Posterior vena cava (tissue), 2 donors: ENCODE measurements around the gene SOCS1. TPM values are rescaled to one million over a fixed set of nuclear protein-coding genes. Genes with fewer than 3 reads are reported as not detected.

Experiments
- DNase-seq: peaks from one replicate; pipeline ENCODE4 v3.0.0-alpha.2; 2020; ENCODE audit warnings: low spot score
- intact Hi-C, 2 donors: fragments of 100-400 bp; cut with DNase I; formaldehyde crosslinking; loops; one replicate each; pipeline versions ENCODE4 v1.14.1 to v1.14.2; 2022 to 2023
- total RNA-seq, 2 donors: library from RNA; stranded (reverse); fragmentation: NEBNext Ultra II Directional; extraction: Animal tissue kit (Norgen Biotek cat#: 25700); gene quantifications; one replicate each; pipeline ENCODE4 v1.2.1, GENCODE V29; 2021
- donor health status: DM: yes; HTN: yes; CAD: no.
- donor health status: DM: yes; HTN: yes; CAD: no.

The SOCS1 gene
- total RNA-seq, 2 donors from 2014 or later = 7.5 to 7.7 TPM

DNA sequence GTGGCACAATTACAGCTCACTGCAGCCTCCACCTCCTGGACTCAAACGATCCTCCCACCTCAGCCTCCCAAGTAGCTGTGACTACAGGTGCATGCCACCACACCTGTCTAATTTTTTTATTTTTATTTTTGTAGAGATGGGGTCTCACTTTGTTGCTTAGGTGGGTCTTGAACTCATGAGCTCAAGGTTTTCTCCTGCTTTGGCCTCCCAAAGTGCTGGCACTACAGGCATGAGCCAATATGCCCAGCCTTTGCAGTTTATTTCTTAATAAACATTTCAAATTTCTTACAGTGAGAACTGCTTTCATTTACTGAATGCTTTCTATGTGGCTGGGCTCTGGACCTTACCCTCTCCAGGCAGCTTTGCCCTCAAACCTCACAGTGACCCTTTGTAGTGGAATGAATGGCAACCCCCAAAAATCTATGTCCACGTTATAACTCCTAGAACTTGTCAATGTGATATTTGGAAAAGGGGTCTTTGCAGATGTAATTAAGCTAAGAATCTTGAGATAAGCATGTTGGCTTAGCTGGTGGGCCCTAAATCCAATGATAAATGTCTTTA, 14.7 kb upstream of the SOCS1 start:
- intact Hi-C loops = no loop called here
- DNase-seq = no peak

DNA sequence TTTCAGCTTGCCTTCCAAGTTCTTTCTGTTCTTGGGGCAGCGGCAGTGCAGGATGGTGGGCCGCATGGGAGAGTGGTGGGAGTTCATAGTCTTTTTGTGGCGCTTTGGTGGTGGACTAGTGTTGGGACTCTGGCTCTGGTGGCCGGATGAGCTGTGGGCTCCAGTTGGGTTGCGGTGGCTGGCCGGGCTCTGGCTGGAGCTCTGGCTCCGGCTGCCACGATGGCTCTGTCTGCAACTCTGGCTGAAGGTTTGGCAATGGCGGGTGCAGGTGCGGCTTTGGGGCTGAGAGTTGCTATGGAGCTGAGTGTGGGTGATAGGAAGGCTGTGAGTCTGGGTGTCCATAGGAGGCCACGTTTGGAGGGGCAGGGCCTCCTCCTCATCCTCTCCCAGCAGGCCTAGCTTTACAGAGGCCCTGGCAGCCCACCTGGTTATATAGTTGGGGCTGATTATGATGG, 12.9 kb upstream of the SOCS1 start, which contains the start of gene TNP2:
Gene TNP2 (minus strand): TSS at position 405 of the 455 bp plus-strand sequence. CDS start 63 bp downstream, at position 342.
- intact Hi-C loops = loop anchor here (2.0 to 10.0 kb wide), 2 partner anchors 22 to 76 kb away; partner anchors contain the start of gene RMI2 (in 1 of the 2)
- DNase-seq = no peak

DNA sequence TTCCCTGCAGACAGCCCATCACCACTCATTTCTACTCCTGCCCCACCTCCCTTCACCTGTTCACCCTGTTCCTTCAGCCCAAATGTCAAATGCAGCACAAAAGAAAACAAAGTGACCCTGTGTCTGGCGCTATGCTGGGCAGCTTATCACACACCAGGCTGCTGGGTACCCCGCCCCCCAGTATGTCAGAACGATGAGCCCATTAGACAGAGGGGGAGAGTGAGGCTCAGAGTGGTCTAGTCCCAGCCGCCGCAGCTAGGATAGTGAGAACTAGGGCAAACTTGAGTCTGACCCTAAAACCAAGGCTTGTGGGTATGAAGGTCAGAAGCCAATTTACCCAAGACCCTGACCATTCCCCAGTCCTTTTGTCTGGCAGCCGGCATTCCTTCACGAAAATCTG, 9.1 kb upstream of the SOCS1 start:
- intact Hi-C loops = loop anchor here in 1 of 2 donors (10.0 kb wide), 1 partner anchor 80 kb away; the partner anchor contains the start of gene RMI2
- DNase-seq = no peak

DNA sequence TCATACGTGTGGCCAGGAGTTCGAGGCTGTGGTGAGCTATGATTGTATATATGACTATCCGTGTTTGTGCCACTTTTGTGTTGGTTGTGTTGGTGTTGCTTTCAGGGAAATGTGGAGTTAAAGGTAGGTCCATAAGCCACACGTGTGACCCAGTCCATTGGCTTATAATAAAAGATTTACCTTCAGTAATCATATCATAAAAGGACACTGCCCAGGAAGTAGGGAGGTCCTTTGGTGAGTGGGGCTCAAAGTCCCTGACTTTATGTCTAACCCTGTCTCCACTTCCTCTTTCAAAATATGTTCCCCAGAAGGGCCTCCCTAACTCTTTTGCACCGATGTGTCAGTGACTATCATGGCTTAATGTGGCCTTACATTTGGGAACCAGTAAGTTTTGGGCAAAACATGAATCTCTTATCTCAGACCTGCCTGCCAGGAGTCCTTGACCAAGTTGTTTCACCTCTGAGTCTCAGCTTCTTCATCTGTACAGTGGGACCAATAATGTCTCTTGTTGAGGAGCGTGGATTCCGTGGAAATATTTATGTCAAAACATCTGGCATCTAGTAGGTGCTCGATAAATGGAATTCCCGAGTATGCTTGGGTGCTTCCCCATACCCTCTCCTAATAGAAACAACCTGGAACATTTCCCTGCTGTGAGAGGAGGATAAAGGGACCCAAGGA, 8.3 kb upstream of the SOCS1 start:
- intact Hi-C loops = loop anchor here (5.0 to 10.0 kb wide), 2 partner anchors 63 to 81 kb away; partner anchors contain the start of gene RMI2 (in 1 of the 2)
- DNase-seq = no peak

DNA sequence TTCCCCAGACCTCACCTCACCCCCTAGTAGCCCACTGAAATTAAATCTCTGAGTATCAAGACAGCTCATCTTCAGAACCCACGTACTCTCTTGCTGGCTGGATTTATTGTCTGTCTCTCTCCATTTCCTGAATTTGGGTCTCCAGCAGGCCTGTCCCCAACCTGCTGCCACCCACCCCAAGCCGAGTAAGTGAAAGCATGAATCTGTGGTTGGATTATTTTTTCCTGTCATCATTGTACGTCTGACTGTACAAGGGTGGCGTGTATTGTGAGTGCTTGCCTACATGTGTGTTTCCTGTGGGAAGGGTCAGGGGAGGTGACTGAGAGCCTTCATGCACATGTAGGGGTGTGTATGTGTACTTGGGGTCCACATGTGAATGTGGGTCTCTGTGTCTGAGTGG, 7.7 kb upstream of the SOCS1 start:
- intact Hi-C loops = loop anchor here (5.0 to 10.0 kb wide), 2 partner anchors 64 to 81 kb away; partner anchors contain the start of gene RMI2 (in 1 of the 2)
- DNase-seq = no peak

DNA sequence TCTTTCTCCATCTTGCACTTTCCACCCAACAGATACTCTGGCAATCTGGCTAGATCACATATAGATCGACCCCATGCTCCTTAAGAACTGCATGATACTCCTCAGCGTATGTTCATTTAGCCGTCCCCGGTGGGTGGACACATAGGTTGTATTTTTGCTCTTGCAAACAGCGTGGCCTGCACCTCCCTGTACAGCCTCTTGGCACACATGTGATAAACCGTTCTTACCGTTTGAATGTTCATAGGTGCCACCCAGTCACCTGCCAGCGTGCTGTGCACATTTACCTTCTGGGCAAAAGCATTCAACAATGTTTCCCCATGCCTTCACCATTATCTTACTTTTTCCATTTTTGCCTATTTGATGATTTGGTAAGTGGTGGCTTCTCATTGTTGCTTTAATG, 6.9 kb upstream of the SOCS1 start:
- intact Hi-C loops = loop anchor here (5.0 to 10.0 kb wide), 2 partner anchors 64 to 82 kb away; partner anchors contain the start of gene RMI2 (in 1 of the 2)
- DNase-seq = no peak

DNA sequence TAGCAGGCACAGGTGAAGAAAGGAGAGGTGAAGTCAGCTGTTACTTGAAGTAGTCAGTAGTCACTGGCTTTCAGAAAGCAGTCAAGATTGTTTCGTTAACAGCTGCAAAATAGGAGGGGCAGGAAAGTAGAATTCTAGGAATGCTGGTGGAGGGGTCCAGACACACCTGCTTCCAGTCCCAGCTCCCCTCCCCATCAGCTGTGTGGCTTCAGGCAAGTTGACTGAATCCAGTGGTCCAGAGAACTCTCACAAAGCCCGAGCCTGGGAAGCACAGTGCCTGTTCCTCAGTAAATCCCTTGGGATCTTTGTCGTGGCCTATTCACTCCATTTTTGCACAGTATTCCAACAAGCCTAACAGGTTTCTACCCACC, 4.6 kb upstream of the SOCS1 start:
- no peak for DNase-seq
- intact Hi-C loops = loop anchor here (5.0 to 10.0 kb wide), 2 partner anchors 67 to 84 kb away; partner anchors contain the start of gene RMI2 (in 1 of the 2)

DNA sequence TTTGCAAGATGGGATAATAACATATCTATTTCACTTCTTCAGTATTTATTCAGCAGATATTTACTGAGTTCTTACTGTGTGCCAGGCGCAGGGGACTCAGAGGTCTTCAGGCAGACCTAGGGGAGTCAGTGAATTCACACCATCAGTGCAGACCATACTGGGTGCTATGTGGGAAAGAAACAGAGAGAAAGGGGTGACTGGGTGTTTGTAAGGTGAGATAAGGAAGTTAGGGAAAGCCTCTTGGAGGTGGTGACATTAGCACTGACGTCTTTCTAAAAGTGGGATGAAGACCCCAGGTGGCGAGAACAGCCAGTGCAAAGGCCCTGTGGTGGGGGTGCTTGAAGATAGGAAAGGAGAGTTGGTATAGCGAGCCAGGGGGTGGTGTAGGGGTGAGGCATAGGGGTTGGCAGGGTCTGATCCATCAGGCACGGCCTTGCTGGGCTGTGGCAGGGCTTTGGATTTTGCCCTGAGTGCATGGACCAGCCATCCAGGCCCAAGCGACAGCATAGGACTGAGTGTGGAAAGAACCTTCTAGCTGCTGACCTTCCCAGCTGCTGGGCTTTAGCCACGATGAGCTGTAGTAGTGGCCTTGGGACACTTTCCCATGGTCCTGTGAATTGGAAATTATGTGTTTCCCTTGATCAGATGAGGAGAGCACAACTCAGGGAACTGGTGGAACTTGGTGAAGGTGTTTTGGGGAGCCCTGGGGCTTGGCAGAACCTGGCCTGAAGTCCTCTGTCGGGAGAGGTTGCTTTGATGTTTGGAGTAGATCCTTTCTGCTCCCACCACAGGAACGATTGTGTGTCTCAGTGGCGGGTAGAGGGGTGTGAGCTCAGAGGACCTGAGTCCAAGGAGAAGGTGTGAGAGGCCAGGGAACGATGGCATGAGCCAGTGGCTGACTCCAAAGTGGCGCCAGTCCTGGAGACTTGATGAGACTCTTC, 3.9 kb upstream of the SOCS1 start:
- intact Hi-C loops = loop anchor here (5.0 to 10.0 kb wide), 4 partner anchors 67 to 155 kb away; partner anchors contain the start of gene RMI2 (in 1 of the 2)
- DNase-seq = no peak

DNA sequence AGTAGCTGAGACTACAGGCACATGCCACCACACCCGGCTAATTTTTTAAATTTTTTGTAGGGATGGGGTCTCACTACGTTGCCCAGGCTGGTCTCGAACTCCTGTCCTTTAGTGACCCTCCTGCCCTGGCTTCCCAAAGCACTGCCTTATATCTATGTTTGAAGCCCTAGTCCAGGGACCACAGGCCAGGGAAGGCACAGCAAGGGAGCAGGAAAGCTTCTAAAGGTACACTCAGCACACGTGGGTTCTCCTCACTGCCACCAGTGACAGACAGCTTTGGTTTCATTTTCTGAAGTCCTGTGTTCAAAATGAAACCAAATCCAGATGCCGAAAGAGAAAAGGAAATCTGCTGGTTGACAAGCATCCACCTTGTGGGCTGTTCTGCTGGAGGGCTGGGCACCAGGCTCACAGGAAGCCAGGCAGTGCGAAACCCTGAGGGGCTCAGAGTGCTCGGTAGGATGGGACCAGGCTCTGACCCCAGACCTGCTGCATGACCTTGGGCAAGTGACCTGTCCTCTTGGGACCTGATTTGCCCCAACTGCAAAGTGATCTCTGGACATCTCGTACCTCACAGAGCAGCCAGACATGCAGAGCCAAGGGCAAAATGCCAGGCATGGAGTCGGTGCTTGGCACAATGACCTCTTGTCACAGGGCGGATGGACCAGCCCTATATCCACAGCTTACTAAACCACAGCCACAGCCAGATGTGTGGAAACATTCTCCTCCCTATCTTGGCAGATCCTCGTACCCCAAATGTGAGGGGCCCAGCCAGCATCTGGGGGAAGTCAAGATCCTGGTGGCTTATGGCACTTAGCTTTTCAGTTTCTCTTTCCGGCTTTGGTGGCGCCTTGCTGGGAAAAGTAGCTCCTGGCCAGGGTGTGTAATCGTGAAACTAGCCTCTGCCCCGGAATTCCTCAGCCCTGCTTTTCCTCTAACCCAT, 2.8 kb upstream of the SOCS1 start:
- intact Hi-C loops = loop anchor here (10.0 kb wide), 2 partner anchors 144 to 154 kb away; no protein-coding TSS in a partner anchor
- no peak for DNase-seq

DNA sequence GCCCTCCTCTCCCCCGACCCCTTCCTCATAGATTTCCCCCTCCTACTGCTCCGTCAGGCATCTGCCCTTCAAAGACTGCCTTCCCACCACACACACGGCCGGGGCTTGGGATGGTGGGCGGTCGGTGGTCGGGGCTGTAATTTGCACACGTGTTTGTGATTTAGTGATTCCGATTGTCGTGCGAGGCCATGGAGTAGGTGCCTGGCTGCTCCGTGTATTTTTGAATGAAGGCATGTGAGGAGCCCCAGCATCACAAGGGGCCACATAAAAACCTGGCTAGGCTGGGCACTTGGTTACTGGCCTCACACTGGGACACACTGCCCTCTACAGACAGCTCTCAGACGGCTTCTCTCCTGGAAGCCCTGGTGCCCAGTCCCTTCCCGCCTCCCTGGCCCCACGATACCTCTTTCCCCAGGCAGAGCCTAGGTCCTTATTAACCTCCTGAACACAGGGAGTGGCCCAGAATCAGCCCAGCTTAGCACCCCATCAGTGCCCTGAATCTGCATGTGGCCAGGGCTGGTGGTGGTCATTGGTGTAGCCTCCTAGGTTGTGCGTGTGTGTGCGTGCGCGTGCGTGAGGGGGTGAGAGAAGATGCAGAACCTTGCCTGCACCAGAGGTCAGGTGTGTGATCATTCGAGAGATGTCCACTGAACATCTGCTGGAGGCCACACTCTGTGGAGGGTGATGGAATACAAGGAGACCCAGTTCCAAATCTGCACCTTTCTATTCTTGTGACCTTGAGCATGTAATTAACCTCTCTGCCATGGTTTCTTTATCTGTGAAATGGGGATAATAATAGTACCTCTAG, 1.3 kb upstream of the SOCS1 start:
- peak; percentile 91 for DNase-seq
- intact Hi-C loops = loop anchor here (10.0 kb wide), 2 partner anchors 143 to 153 kb away; no protein-coding TSS in a partner anchor

DNA sequence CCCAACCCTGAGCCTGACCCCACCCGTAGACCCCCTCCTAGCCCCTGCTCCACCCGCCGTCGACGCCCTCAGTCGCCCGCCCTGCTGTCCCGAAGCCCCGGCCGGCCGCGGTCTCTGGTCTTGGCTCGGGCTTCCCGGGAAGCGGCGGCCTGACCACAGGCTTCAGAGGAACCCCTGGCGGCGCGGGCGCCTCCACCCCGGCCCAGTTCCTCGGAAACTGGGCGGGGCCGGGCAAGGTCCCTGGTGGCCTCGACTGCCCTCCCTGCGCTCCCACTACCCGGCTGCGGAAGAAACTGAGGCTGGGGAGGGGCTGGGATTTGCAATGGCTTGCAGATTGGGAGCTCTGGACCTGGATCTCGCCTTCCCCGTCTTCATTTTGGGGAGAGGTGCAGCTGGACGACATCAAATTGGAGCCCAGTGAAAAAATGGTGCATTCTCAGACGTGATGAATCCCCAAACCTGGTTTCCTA, 692 bp upstream of the SOCS1 start:
- intact Hi-C loops = loop anchor here (10.0 kb wide), 2 partner anchors 142 to 152 kb away; no protein-coding TSS in a partner anchor
- peak; percentile 88 for DNase-seq

DNA sequence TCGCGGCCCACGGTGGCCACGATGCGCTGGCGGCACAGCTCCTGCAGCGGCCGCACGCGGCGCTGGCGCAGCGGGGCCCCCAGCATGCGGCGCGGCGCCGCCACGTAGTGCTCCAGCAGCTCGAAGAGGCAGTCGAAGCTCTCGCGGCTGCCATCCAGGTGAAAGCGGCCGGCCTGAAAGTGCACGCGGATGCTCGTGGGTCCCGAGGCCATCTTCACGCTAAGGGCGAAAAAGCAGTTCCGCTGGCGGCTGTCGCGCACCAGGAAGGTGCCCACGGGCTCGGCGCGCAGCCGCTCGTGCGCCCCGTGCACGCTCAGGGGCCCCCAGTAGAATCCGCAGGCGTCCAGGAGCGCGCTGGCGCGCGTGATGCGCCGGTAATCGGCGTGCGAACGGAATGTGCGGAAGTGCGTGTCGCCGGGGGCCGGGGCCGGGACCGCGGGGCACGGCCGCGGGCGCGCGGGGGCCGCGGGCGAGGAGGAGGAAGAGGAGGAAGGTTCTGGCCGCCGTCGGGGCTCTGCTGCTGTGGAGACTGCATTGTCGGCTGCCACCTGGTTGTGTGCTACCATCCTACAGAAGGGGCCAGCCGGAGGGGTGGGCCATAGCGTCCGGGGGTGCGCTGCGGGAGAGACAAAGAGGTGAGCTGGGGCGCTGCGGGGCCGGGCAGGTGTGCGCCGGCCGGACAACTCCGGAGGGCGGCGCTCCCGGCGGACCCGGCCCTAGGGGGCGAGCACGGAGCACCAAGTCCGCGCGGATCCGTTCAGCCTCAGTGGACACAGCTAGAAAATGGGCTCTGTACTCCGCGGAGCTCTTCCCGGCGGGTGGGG, 879 bp downstream of the SOCS1 start:
- intact Hi-C loops = loop anchor here (2.0 to 10.0 kb wide), 3 partner anchors 140 to 284 kb away; no protein-coding TSS in a partner anchor
- peak; percentile 85 for DNase-seq

DNA sequence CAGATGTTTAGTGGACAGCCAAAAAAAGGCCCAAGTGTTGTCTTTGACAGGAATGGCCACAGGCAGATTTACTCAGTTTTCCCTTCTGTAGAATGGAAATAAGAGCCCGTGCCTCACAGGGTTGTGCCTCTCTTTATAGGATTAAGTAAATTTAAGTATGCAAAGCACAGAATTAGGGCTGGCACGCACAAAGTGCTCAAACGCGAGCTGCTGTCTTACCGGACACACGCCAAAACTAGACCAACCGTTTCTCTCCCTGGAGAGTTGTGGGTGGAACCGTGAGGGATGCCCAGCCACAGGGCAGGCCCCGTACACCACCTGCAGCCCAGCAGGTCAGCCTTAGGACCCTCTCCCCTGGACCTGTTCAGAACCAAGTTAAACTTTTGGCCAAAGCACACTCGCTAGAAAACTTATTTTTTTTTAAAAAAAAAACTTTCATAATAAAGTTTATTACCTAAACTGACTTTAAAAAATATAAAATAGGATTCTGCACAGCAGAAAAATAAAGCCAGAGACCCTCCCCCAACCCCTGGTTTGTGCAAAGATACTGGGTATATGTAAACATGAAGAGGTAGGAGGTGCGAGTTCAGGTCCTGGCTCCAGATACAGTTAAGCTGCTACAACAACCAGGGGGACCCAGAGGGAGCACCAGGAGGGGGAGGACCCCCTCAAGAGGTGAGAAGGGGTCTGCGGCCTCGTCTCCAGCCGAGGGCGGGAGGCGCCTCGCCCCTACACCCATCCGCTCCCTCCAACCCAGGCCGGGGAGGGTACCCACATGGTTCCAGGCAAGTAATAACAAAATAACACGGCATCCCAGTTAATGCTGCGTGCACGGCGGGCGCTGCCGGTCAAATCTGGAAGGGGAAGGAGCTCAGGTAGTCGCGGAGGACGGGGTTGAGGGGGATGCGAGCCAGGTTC, 1.8 kb downstream of the SOCS1 start:
- intact Hi-C loops = loop anchor here (2.0 to 10.0 kb wide), 4 partner anchors 139 to 283 kb away; no protein-coding TSS in a partner anchor

DNA sequence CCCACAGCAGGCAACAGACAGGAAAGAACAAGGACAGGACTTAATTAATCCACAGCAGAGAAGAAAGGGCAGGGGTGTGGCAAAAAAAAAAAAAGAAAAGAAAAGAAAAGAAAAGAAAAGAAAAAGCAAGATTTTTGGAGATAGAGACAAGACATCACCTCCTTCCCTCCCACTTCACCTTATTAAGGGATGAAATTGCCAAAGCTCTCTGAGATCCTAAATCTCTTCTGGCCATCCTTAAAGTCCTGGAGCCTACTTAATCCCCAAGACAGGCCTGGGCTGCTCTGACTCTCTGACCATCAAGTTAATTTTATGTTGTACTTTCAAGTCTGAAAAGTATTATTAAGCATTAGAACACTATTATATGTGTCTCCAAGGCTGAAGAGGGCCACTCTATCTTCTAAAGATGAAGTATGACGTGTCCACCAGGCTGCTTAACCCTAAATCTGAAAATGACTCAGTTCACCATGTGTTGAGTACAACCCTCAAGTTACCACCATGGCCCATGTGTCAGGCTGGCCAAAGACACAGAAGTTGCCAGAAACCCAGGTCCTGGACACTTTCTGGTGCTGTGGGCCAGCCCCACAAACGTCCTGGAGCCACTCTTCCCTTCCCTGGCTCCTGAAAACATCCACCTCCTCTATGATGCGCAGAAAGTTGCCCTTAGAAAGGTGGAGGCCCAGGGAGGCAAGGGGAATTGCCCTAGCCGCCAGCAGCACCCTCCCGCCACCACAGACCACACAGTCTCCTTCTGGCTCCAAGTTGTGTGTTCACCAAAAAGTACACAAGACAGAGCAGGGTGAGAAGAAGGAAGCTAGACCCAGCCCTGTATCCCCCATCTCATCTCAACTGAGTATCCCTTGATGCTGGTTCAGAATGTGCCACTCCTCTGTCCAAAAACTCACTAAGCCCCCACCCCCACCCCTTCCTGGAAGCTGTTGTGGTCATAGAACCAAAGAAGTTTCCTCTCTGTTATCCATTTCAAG, 2.7 kb downstream of the SOCS1 start:
- no peak for DNase-seq
- intact Hi-C loops = loop anchor here (2.0 to 10.0 kb wide), 3 partner anchors 139 to 277 kb away; no protein-coding TSS in a partner anchor

More for the DNA sequence above, 1.8 kb downstream of the SOCS1 start:
- DNase-seq = no peak
